NCI-H2029 (cell line): ENCODE results near the gene KCNJ4.
"Not testable (repeated sequence)": the region's sequence is repeated elsewhere in the genome, so short reads cannot be mapped to it uniquely, and the experiment has no call there.

Source experiments
- DNase-seq: peaks from one replicate; lab custom pipeline; 2025; lab: John Stamatoyannopoulos, UW

The KCNJ4 gene

DNA sequence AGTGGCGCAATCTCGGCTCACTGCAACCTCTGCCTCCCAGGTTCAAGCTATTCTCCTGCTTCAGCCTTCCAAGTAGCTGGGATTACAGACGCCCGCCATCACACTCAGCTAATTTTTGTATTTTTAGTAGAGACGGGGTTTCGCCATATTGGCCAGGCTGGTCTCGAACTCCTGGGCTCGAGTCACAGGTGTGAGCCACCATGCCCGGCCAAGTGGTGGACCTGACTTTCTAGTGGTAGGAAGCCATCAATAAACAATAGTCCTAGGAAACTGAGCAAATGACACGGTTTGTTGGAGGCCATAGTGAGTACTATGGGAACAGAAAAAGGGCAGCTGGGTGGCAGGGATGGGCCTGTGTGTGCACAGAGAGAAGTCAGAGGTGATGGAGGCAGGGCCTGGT is 15.2 kb upstream of the KCNJ4 start:
- DNase-seq: not testable (repeated sequence)

- DNase-seq: no peak
Observed at GRCh38 chr22:38469306-38469781, 14.3 kb upstream of the KCNJ4 start.

DNA sequence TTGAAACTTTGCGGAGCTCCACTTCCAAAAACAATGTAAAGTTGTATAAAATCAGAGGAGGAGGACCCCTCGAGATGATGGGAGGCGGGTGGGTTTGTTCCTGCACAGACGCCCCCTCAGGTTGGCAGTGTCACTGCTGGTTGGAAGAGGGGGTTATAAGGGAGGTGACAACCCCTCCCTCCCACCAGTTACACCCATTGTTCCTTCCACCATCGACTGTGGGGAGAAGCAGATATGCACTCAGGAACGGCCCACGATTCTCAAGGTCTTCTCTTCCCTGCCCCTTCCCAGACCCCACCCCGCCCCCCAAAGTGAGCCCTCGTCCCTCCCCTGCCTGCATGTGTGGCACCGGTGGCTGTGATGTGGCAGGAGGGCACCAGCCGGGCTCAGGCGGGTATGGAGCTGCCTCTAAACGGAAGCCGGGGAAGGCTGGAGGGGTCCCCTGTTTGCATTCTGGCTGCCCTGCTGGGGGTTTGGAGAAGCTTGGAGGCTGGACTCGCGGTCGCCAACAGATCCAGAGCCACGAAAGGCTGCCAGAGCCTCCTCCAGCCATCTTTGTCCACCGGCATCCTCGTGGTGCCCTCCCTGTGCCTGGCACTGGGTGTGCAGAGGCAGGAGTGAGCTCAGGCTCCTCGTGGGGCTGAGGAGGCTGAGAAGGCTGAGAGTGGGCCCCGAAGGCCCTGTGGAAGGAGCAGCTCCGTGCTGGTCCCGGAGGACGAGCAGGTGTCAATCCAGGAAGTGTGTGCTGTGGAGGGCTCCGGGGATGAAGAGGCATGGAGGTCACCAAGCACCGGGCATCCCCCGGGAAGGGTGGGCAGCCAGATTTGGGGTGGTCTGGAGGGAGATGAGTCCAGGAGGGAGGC is 13.7 kb upstream of the KCNJ4 start:
- no peak for DNase-seq

DNA sequence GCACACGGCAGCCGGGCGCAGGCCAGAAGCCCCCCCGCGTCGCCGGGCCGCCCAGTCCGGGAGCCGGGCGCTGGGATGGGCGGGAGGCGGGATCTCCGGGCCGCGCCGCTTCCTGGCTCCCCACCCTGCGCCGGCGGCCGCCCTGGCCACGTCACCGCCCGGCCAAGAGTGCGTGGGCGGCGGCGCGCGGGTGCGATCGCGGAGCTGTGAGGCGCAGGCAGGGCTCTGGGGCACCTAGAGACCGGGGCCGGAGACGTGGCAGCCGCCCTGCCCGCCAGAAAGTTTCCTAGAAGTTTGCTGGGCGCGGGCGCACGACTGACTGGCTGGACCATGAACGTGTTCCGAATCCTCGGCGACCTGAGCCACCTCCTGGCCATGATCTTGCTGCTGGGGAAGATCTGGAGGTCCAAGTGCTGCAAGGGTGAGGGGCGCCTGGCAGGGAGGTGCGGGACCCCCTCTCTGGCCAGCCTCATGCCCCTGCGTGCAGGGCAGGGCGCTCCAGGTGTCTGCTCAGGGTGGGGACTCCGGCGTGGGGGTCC is 13.0 kb upstream of the KCNJ4 start, which contains the start of gene KDELR3:
TSS of gene KDELR3 (plus strand) at position 193 of the 539 bp plus-strand sequence. CDS start at position 331, 138 bp downstream.
- DNase-seq: no peak

GRCh38 chr22:38467438-38467903 is 12.5 kb upstream of the KCNJ4 start:
- DNase-seq: no peak

DNA sequence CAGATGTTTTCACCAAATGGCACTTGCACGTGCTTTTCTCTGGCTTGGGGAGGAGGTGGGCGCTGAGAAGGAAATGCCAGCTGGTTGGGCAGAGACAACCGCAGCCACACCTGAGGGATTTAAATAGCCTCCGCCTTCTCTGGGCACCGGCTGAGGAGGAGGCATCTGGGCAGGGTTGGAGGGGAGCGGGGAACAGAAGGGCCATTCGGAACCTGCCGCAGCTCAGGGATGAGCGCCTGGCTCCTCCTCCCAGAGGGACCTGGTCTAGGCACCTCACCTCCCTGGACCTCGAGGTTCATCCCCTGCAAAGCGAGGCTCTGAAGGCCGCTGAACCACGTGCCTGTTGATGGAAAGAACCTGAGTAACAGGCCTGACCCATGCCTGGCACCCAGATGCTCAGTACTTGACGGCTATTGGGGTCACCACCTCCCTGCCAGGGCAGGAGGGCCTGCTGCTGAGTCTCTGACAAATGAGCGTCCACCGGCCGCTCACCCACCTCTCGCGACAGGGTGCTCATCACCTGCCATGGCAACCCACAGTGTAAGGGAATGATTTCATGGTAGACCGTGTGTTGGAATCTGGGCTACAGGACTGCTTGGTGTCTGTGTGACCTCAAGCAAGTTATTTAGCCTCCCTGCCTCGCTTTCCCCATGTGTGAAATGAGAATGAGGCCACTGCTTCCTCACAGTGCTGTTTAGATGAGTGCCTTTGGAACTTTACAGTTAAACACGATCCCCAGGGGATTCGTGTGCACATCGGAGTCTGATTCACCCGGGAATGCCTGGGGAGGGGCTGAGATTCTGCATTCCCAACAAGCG is 10.9 kb upstream of the KCNJ4 start:
- DNase-seq: no peak

DNA sequence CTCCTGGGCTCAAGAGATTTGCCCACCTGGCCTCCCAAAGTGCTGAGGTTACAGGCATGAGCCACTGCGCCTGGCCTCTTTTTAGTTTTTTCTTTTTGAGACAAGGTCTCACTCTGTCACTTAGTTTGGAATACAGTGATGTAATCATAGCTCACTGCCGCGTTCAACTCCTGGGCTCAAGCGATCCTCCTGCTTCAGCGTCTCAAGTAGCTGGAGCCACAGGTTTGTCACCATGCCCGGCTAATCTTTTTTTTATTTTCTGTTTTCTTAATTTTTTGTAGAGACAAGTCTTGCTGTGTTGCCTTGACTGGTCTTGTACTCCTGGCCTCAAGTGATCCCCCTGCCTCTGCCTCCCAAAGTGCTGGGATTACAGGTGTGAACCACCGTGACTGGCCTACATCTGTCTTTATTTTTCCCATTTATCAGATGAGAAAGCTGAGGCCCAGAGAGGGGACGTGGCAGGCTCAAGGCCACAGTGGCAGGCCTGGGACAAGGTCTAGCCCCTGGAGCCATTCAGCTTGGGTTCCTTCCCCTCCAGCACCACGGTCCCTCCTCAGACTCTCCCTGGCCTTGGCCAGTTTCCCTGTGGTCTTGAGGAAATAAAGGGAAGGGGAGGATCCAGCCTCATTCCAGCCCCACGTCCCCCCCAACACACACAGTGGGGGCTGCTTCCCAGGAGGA is 10.1 kb upstream of the KCNJ4 start:
- DNase-seq: no peak

DNA sequence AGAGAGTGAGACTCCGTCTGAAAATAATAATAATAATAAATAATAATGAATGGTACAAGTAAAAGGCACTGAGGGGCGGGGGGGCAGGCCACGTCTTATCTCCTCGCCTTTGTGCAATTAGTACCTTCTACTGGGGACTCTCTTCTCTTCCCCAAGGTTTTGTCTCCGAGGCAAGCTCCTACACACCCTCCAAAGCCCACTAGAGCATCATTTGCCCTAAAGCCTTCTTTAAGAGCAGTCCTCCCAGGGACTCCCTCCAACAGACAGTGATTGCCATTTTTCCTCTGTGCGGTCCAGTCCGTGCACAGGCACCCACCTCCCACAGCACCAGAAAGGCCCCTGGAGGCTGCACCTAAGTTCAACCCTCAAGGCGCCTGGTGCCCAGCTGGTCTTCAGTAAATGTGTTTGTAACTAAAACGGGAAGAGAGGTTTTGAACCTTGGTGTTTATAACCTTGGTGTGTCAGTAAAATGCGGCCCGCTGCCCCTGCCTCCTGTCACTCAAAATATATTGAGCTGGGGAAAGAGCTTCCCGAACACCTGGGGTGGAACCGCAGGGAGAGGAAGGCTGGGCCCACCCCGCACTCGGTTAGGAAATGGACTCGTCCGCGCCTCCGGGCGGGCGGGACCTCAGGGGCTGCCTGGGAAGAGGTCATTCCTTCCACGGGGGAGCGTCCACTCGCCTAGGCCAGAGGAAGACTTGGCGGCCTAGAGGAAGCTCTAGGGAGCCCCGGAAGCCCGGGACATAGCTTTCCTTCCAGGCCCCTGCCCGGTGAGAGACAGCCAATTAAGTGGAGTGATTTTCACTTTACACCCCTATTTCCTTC is 8.2 kb upstream of the KCNJ4 start:
- DNase-seq: no peak

- peak; percentile 80 for DNase-seq
Observed at GRCh38 chr22:38461414-38462081, 6.5 kb upstream of the KCNJ4 start.

- DNase-seq: no peak
Observed at GRCh38 chr22:38461057-38461413, 6.0 kb upstream of the KCNJ4 start.

DNA sequence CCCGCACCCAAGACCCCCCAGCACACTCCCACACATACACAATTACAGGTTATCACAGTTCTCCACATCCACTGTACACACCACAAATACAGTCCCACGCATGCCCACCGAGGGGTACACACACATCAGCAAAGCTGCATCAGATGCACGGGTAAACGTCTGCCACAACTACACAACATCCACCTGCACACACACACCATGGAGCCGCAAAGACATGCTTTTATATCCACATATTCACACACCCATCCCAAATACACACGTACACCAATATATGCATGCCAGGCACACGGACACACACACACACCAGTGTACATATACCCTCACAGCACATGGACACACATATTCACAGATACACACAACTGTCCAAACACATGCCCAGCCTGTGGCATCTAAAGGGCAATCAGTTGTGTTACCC is 5.4 kb upstream of the KCNJ4 start:
- DNase-seq: no peak

- no peak for DNase-seq
Observed at GRCh38 chr22:38456841-38457699, 2.1 kb upstream of the KCNJ4 start.

DNA sequence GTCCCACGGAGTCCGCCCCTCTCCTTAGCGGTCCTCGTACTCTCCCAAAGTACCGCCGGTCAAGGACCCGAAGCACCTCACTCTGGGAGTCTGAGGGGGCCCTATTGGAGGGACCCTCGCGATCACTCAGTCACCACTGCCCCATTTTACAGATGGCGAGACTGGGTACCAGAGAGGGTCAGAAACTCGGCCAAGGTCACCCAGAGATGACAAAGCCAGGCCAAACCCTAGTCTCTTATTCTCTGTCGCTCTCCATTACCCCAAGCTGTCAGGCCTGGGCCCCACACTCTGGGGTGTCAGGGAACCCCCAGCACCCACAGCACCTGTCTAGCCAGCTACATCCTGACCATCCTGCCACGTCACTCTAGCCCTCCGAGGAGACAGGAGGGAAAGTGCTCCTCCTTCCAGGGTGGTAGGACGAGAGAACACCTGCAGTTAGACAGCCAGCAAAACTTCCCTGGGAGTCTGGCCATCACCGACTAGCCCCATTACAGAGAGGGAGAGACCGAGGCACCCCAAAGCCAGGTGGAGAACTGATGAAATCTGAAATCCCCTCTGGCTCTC is 1.4 kb upstream of the KCNJ4 start:
- DNase-seq: no peak

- DNase-seq: no peak
Observed at GRCh38 chr22:38455530-38456271, 702 bp upstream of the KCNJ4 start.

GRCh38 chr22:38454353-38455075 is 485 bp downstream of the KCNJ4 start:
- DNase-seq: no peak

DNA sequence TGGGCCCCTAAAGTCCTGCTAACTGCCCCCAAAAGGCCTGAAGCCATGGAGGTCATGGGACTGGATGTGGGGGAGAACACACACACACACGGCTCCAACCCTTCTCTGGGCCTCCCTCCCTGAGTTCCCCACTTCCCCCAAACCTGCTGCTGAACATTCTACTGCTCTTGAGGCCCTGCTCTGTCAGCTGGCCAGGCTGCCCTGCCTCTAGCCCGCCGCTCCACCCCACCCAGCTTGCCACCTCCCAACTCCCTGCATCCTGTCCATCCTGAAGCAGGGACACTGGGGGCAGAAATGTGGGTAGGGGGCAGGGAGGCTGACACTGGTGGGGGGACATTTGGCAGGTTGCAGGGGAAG is 1.0 kb downstream of the KCNJ4 start:
- no peak for DNase-seq

GRCh38 chr22:38453066-38453672 is 1.8 kb downstream of the KCNJ4 start:
- DNase-seq: no peak
